KBM-7 (cell line): ENCODE data around the gene TNK2.

Experiments used
- DNase-seq: peaks from one replicate; pipeline ENCODE4 v3.0.0-alpha.2; 2015
- in situ Hi-C: fragments of 300-500 bp; cut with MboI; formaldehyde crosslinking; loops from 2 replicates; pipeline ENCODE4 v1.14.3; 2020; ENCODE audit warnings: low sequenced_read_pairs, low pct_unique_long_range_greater_than_20kb, mixed read lengths

TNK2 gene

GRCh38 chr3:195888981-195889869, 19.1 kb downstream of the TNK2 start:
- DNase-seq = no peak
- in situ Hi-C loops = no loop called here

- in situ Hi-C loops = no loop called here
- no peak for DNase-seq
These were observed 20.0 kb downstream of the TNK2 start for GRCh38 chr3:195888311-195888761.

GRCh38 chr3:195887670-195888069, 20.7 kb downstream of the TNK2 start:
- in situ Hi-C loops = no loop called here
- DNase-seq = no peak

GRCh38 chr3:195886181-195887141, 21.9 kb downstream of the TNK2 start:
- in situ Hi-C loops = no loop called here
- DNase-seq = no peak

- no peak for DNase-seq
- in situ Hi-C loops = no loop called here
These were observed 23.1 kb downstream of the TNK2 start for GRCh38 chr3:195885036-195885891.

GRCh38 chr3:195884691-195885035, 23.7 kb downstream of the TNK2 start:
- no peak for DNase-seq
- in situ Hi-C loops = no loop called here

- in situ Hi-C loops = no loop called here
- DNase-seq = no peak
These were observed 24.6 kb downstream of the TNK2 start for GRCh38 chr3:195883801-195884200.

GRCh38 chr3:195883160-195883559, 25.2 kb downstream of the TNK2 start:
- in situ Hi-C loops = no loop called here
- DNase-seq = no peak

GRCh38 chr3:195882002-195882441, 26.3 kb downstream of the TNK2 start:
- in situ Hi-C loops = no loop called here
- no peak for DNase-seq

- in situ Hi-C loops = no loop called here
These were observed 26.9 kb downstream of the TNK2 start for GRCh38 chr3:195881276-195881988.

GRCh38 chr3:195880037-195880431, 28.3 kb downstream of the TNK2 start:
- no peak for DNase-seq
- in situ Hi-C loops = no loop called here

More at GRCh38 chr3:195881276-195881988, 26.9 kb downstream of the TNK2 start:
- no peak for DNase-seq

GRCh38 chr3:195879416-195880036, 28.8 kb downstream of the TNK2 start:
- in situ Hi-C loops = no loop called here
- DNase-seq = no peak

GRCh38 chr3:195878424-195879274, 29.7 kb downstream of the TNK2 start:
- in situ Hi-C loops = no loop called here

GRCh38 chr3:195877767-195878423, 30.5 kb downstream of the TNK2 start:
- in situ Hi-C loops = no loop called here
- no peak for DNase-seq

More at GRCh38 chr3:195878424-195879274, 29.7 kb downstream of the TNK2 start:
- DNase-seq = no peak

- no peak for DNase-seq
- in situ Hi-C loops = no loop called here
These were observed 31.1 kb downstream of the TNK2 start for GRCh38 chr3:195877136-195877715.

GRCh38 chr3:195876297-195877064, 31.9 kb downstream of the TNK2 start:
- in situ Hi-C loops = no loop called here
- DNase-seq = no peak
